PFSK-1 (cell line): ENCODE measurements around the gene STIM1.

ENCODE experiments used
- FOXP2 ChIP-seq: optimal IDR thresholded peaks from 2 replicates; pipeline ENCODE3; 2011; ENCODE audit warnings: borderline replicate concordance, control low read depth, inconsistent platforms; ENCODE audit not compliant: insufficient read depth; ENCODE audit errors: extremely low read length, extremely low read depth
- POLR2AphosphoS5 ChIP-seq: IDR thresholded peaks from 2 replicates; pipeline ENCODE4 v1.6.1; 2012; ENCODE audit warnings: low read depth, mild to moderate bottlenecking, control low read depth, low read length, moderate library complexity
- REST ChIP-seq, 2 experiments: IDR thresholded peaks; 2 replicates each; pipeline versions ENCODE4 v1.6.1 to v1.8.0; 2011 to 2012; ENCODE audit warnings: low read depth in 2 of 2, low read length in 2 of 2, control low read depth in 1 of 2, inconsistent platforms in 1 of 2, mild to moderate bottlenecking in 1 of 2, moderate library complexity in 1 of 2; ENCODE audit not compliant: insufficient read depth in 1 of 2

GRCh38 chr11:4084406-4085125 lies 229.1 kb downstream of the STIM1 start:
- TF ChIP-seq POLR2AphosphoS5 (no peak), REST (IDR thresholded peaks at IDR 0.05; ENCODE audit: insufficient read depth in 1 of 2, low read depth in 2 of 2, low read length in 2 of 2) (no peak), FOXP2 (no peak)
